Muscle of leg (tissue), 11 donors: ENCODE measurements around the gene OR10AD1. TPM values are rescaled to one million over a fixed set of nuclear protein-coding genes. Genes with fewer than 3 reads are reported as not detected.
A peak's percentile ranks its signal among the peaks of the same experiment; 100 is the strongest.
"Not testable (repeated sequence)": the region's sequence is repeated elsewhere in the genome, so short reads cannot be mapped to it uniquely, and the experiment has no call there.

Source experiments
- DNase-seq: peaks from one replicate; pipeline ENCODE4 v3.0.0; 2013
- H3K27ac ChIP-seq: one replicate; pipeline ENCODE4 v1.5.1; 2013; ENCODE audit warnings: mild to moderate bottlenecking, low read length, control low read depth
- H3K27me3 ChIP-seq: one replicate; pipeline ENCODE4 v1.6.1; 2013; ENCODE audit warnings: low read length; ENCODE audit not compliant: control insufficient read depth, insufficient read depth
- H3K36me3 ChIP-seq: one replicate; pipeline ENCODE4 v1.6.1; 2013; ENCODE audit warnings: low read length; ENCODE audit not compliant: control insufficient read depth, insufficient read depth
- H3K4me1 ChIP-seq: one replicate; pipeline ENCODE4 v1.6.1; 2013; ENCODE audit warnings: low read length; ENCODE audit not compliant: control insufficient read depth, insufficient read depth
- H3K4me3 ChIP-seq: one replicate; pipeline ENCODE4 v1.5.1; 2013; ENCODE audit warnings: low read length, control low read depth
- H3K9me3 ChIP-seq: replicated peaks from 2 replicates; pipeline ENCODE4 v1.6.1; 2013; ENCODE audit warnings: low read depth, low read length; ENCODE audit not compliant: control insufficient read depth
- WGBS: methylation state at CpG from one replicate; pipeline ENCODE4 v1.1.5; 2013; ENCODE audit warnings: missing lambda C conversion rate; ENCODE audit not compliant: insufficient coverage; 5-methylcytosine and 5-hydroxymethylcytosine counted together
- polyA plus RNA-seq, 8 donors: library from polyadenylated mRNA; unstranded; fragments of 120-200 nt; gene quantifications; one replicate each; pipeline versions ENCODE4 v1.2.1 to v1.2.3, GENCODE V29; 2013; ENCODE audit warnings: inconsistent platforms in 1 of 8, low replicate concordance in 1 of 8; ENCODE audit not compliant: insufficient read length in 8 of 8, insufficient read depth in 1 of 8
- total RNA-seq: library from RNA; stranded (reverse); fragments of 120-200 nt; gene quantifications from one replicate; pipeline ENCODE4 v1.2.4, GENCODE V29; 2013

Gene OR10AD1
- total and polyA plus RNA-seq, 9 donors = 0.12 to 0.22 (median 0.15) TPM; not detected in 6

DNA sequence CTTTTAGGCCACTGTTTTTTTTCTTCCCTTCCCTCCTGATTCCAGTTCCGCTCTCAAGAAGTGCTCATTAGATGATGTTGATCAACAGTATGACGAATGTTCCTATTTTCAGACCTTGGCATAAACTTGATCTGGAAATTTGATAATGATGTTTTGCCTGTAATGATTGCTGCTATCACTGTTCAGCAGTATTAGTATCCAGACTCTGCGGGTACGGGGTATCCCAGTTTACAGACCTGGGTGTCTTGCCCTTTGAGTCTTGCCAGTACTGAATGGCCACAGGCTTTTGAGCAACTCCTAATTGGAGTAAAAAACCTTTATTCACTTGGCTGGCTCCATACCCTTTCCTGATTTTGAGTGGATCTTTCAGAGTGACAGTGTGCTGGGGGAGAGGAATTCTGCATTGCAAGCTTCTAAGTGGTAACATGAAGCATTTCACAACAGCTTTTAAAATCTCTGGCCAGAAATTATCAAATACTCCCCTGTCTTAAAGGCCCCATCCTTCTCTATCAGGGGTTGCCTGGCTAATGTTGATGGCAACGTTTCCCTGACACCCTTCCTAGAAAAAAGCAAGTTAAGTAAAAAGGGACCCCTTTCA is 39.8 kb downstream of the OR10AD1 start:
- Histone ChIP-seq H3K36me3 (no peaks in the 10 kb centered on the region), H3K9me3 (no peaks in the 10 kb centered on the region), H3K4me3 (no peak overlapping the region), H3K27me3 (no peaks in the 10 kb centered on the region), H3K4me1 (peaks cover under 1% of the 10 kb centered on the region), H3K27ac (no peak overlapping the region)
- 94% methylated on average over 3 of the region's 5 CpGs for whole genome bisulfite sequencing
- no peak for DNase-seq

DNA sequence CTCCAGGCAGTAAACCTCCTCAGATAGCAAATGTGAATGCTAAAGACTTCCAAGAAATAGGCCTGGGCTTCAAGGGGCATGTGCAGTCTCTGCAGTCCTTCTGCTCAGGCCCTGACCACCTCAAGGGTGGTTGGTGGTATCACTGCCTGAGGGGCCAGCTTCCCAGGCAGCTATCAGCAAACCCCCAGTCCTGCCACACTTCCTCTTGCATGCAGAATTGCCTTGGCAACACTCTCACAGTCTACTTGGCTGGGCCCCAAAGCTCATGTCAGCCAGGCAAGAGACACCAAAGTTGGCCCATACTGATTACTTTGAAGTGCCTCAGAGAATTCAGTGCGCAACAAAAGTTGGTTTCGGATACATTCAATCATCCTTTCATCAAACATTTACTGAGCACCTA is 42.3 kb downstream of the OR10AD1 start:
- Histone ChIP-seq H3K4me3 (no peak overlapping the region), H3K9me3 (no peaks in the 10 kb centered on the region), H3K27ac (no peak overlapping the region), H3K4me1 (peaks cover 11% of the 10 kb centered on the region), H3K27me3 (no peaks in the 10 kb centered on the region), H3K36me3 (no peaks in the 10 kb centered on the region)
- WGBS = 79% methylated on average over 2 of the region's 2 CpGs
- DNase-seq = no peak

DNA sequence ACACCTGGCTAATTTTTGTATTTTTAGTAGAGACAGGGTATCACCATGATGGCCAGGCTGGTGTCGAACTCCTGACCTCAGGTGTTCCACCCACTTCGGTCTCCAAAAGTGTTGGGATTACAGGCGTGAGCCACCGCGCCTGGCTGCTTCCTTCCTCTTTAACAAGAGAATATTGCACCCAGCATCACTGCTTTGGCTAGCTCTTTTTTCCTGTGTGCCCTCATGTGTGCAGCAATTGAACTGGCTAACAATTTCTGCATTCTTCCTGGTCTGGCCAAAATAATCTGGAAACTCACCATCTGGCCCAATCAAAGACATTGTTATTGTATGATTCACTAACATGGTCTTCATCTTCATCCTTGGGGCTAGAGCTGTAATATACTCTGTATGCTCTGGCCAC is 43.0 kb downstream of the OR10AD1 start:
- Histone ChIP-seq H3K27ac (no peak overlapping the region), H3K36me3 (no peaks in the 10 kb centered on the region), H3K4me3 (no peak overlapping the region), H3K4me1 (peaks cover 12% of the 10 kb centered on the region), H3K9me3 (no peaks in the 10 kb centered on the region), H3K27me3 (no peaks in the 10 kb centered on the region)
- WGBS = 90% methylated on average over 5 of the region's 5 CpGs
- no peak for DNase-seq

DNA sequence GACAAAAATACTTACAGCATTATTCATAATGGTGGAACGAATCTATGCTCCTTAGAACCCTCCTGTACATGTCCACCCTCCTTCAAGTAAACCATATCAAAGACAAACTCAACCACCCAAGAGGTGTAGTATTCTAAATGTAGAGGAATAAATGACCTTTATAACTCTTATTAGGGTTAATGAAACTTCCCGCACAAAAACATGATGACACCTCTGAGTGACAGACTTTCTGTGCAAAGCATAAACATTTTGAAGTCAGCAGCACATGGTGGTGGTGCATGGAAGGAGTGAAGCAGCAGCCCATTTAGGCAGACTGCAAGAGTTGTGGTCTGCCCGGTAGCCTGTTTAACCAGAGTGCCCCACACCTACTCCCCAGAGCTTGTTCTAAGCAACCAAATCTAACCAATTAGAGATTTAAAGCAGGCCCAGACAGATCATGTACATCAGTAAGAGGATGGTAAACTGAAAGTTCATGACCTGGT is 45.2 kb downstream of the OR10AD1 start:
- Histone ChIP-seq H3K9me3 (no peaks in the 10 kb centered on the region), H3K4me1 (peaks cover 12% of the 10 kb centered on the region), H3K27ac (peak overlapping the region; percentile 99), H3K4me3 (peak overlapping the region; percentile 97), H3K36me3 (peaks cover 7% of the 10 kb centered on the region), H3K27me3 (no peaks in the 10 kb centered on the region)
- WGBS = no CpG with 5 or more reads among the region's 3 CpGs
- DNase-seq = no peak

DNA sequence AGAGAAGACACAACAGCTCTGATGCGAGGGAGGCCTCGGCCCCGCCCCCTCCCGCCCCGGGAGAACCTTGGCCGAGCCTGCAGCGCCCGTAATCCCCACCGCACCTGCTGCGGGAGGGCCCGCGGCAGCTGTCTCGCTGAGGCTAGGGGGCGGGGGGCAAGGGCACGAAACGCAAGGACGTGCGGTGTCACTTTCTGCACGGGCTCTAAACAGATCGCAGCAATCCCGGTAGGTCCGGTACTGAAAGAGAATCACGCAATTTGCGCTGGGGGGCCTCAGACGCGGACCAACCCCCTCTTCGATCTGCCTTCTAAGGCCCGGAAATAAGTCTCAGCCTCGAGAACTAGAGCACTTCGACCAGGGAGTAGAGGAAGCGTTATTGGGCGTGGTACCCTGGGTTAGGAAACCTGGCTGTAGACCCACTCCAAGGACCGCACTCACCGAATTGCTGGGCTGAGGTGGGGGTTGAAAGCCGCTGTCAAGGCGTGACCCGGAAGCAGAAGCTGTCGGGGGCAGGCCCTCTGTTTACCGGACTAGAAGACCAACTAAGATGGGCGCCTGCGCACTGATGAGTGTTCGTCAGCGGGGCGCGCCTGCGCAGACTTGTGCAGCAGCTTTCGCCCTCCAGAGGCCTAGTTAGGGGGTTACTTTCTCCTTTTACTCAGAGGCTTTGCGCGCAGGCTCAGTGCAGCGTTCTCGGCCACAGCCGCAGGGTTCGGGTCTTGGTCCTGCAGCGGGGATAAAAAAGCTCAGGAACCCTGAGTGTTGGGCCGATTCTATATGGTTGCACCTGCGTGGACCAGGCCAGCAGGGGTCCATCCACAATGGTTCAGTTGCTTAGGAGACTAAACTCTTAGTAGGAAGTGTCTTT is 45.8 kb downstream of the OR10AD1 start, which contains the start of gene ASB8:
Gene ASB8 (minus strand): TSS at position 498 of the 871 bp plus-strand sequence. CDS start 4,019 bp downstream, outside the sequence.
- Histone ChIP-seq H3K9me3 (no peaks in the 10 kb centered on the region), H3K4me1 (peaks cover 12% of the 10 kb centered on the region), H3K4me3 (peak within 1 kb of the TSS; percentile 97), H3K36me3 (peaks cover 7% of the 10 kb centered on the region), H3K27ac (peak within 1 kb of the TSS; percentile 99), H3K27me3 (no peaks in the 10 kb centered on the region)
- WGBS = under 1% methylated on average over 45 of the region's 56 CpGs
- DNase-seq = peak; percentile 99

DNA sequence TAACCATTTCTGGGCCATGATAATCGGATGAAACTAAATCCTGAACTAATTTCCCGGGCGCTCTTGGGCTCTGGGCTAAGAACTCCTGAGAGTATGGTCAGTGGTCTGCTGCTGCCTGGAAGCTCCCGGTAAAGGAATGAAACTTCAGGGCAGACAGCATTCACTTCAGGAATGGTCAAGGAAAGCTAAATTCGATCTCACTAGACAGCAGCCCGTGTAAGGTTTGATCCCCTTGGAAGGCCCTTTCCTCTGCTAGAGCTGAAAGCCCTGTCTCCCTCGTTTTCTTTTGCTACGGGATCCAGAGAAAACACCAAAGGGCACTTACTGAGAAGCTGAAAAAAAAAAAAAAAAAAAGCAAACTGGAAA is 46.5 kb downstream of the OR10AD1 start:
- no peak for DNase-seq
- no peaks in the 10 kb centered on the region for H3K27me3 ChIP-seq
- peaks cover 12% of the 10 kb centered on the region for H3K4me1 ChIP-seq
- 37% methylated on average over 5 of the region's 8 CpGs for WGBS
- peaks cover 8% of the 10 kb centered on the region for H3K36me3 ChIP-seq
- peak overlapping the region; percentile 97 for H3K4me3 ChIP-seq
- H3K9me3 ChIP-seq = no peaks in the 10 kb centered on the region
- H3K27ac ChIP-seq = peak overlapping the region; percentile 99

DNA sequence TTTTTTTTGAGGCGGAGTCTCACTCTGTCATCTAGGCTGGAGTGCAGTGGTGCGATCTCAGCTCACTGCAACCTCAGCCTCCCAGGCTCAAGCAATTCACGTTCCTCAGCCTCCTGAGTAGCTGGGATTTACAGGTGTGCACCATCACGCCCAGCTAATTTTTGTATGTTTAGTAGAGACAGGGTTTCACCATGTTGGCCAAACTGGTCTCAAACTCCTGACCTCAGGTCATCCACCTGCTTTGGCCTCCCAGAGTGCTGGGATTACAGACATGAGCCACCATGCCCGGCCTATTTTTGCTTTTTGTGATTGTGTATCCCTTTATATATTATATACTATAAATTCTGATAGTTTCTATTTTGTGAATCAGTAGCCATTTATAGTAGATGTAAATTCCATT is 47.3 kb downstream of the OR10AD1 start:
- not testable (repeated sequence) for H3K27me3 ChIP-seq, H3K4me3 ChIP-seq, H3K9me3 ChIP-seq, DNase-seq
- H3K36me3 ChIP-seq = peaks cover 17% of the 10 kb centered on the region
- peak overlapping the region; percentile 20 for H3K27ac ChIP-seq
- no CpG with 5 or more reads among the region's 5 CpGs for WGBS
- H3K4me1 ChIP-seq = peaks cover 15% of the 10 kb centered on the region

Other genes starting within 250 kb of the OR10AD1 start
- 59.6 TPM for gene TMEM106C, start 239.7 kb downstream of the OR10AD1 start, total RNA-seq
- gene TMEM106C, start 239.7 kb downstream of the OR10AD1 start, polyA plus RNA-seq = 10 to 100 TPM; 45.3 to 74.1 (median 56.4) TPM
- 88.7 TPM for gene COL2A1, start 198.8 kb downstream of the OR10AD1 start, total RNA-seq
- gene COL2A1, start 198.8 kb downstream of the OR10AD1 start, polyA plus RNA-seq = 100 to 1,000 TPM in 1 of 8 donors, 10 to 100 TPM in 6, 1 to 10 TPM in 1; 7.6 to 185 (median 38.5) TPM
- gene SENP1, start 97.2 kb downstream of the OR10AD1 start, total RNA-seq = 19.7 TPM
- 10 to 100 TPM; 11.4 to 17.0 (median 14.4) TPM for gene SENP1, start 97.2 kb downstream of the OR10AD1 start, polyA plus RNA-seq
- gene PFKM, start 83.9 kb downstream of the OR10AD1 start, total RNA-seq = 247 TPM
- gene PFKM, start 83.9 kb downstream of the OR10AD1 start, polyA plus RNA-seq = 100 to 1,000 TPM; 187 to 287 (median 234) TPM
- gene ASB8, start 45.8 kb downstream of the OR10AD1 start, total RNA-seq = 36.2 TPM
- gene ASB8, start 45.8 kb downstream of the OR10AD1 start, polyA plus RNA-seq = 10 to 100 TPM; 36.2 to 56.1 (median 41.9) TPM
- gene CCDC184, start 19.6 kb downstream of the OR10AD1 start, total RNA-seq = 1.2 TPM
- 1 to 10 TPM in 5 of 8 donors, under 1 TPM in 3; 0.60 to 3.3 (median 1.3) TPM for gene CCDC184, start 19.6 kb downstream of the OR10AD1 start, polyA plus RNA-seq
- 17.8 TPM for gene ZNF641, start 147.6 kb upstream of the OR10AD1 start, total RNA-seq
- 10 to 100 TPM; 10.5 to 16.4 (median 14.5) TPM for gene ZNF641, start 147.6 kb upstream of the OR10AD1 start, polyA plus RNA-seq